NCI-H524 treated with DMSO at 0.1 percent for 48 hours (cell line): Measurements from ENCODE around the gene GPRIN2.
"Not testable (repeated sequence)": the region's sequence is repeated elsewhere in the genome, so short reads cannot be mapped to it uniquely, and the experiment has no call there.

Source experiments
- DNase-seq: peaks from one replicate; lab custom pipeline; 2025; lab: John Stamatoyannopoulos, UW

GPRIN2 gene

GRCh38 chr10:46537309-46537708 is 19.1 kb downstream of the GPRIN2 start:
- no peak for DNase-seq

- no peak for DNase-seq
Measured at GRCh38 chr10:46536781-46537180, 19.7 kb downstream of the GPRIN2 start.

GRCh38 chr10:46536171-46536570 is 20.3 kb downstream of the GPRIN2 start:
- no peak for DNase-seq

- DNase-seq, result no peak
Measured at GRCh38 chr10:46534828-46535524, 21.5 kb downstream of the GPRIN2 start.

GRCh38 chr10:46532256-46532655 is 24.2 kb downstream of the GPRIN2 start:
- not testable (repeated sequence) for DNase-seq

GRCh38 chr10:46530249-46531186 is 25.9 kb downstream of the GPRIN2 start:
- DNase-seq, result no peak

GRCh38 chr10:46529742-46530141 is 26.7 kb downstream of the GPRIN2 start:
- DNase-seq, result not testable (repeated sequence)

GRCh38 chr10:46528675-46529615 is 27.5 kb downstream of the GPRIN2 start:
- no peak for DNase-seq

- no peak for DNase-seq
Measured at GRCh38 chr10:46528171-46528671, 28.2 kb downstream of the GPRIN2 start.

- DNase-seq, result no peak
Measured at GRCh38 chr10:46527241-46527811, 29.1 kb downstream of the GPRIN2 start.

- DNase-seq, result no peak
Measured at GRCh38 chr10:46526682-46527038, 29.8 kb downstream of the GPRIN2 start.

- DNase-seq, result no peak
Measured at GRCh38 chr10:46525824-46526681, 30.4 kb downstream of the GPRIN2 start.

- no peak for DNase-seq
Measured at GRCh38 chr10:46525177-46525823, 31.2 kb downstream of the GPRIN2 start.

- no peak for DNase-seq
Measured at GRCh38 chr10:46524472-46525176, 31.8 kb downstream of the GPRIN2 start.

- DNase-seq, result no peak
Measured at GRCh38 chr10:46523962-46524471, 32.4 kb downstream of the GPRIN2 start.

- DNase-seq, result no peak
Measured at GRCh38 chr10:46523119-46523961, 33.1 kb downstream of the GPRIN2 start.

- no peak for DNase-seq
Measured at GRCh38 chr10:46522295-46523118, 34.0 kb downstream of the GPRIN2 start.
